SKM-1 treated with dmso at 0.1 percent for 144 hours (cell line): Measurements from ENCODE around the gene ABCD4.

Source experiments
- DNase-seq: peaks from one replicate; lab custom pipeline; 2025; ENCODE audit not compliant: unreplicated experiment; lab: John Stamatoyannopoulos, UW

Gene ABCD4

GRCh38 chr14:74238974-74239847 is 63.5 kb downstream of the ABCD4 start, which contains the start of gene VSX2:
Gene VSX2 (plus strand): TSS chr14:74239449. CDS start chr14:74239562, 113 bp downstream.
- DNase-seq, result no peak

GRCh38 chr14:74237441-74237840 is 65.3 kb downstream of the ABCD4 start:
- no peak for DNase-seq
